ENCODE measurements around the gene PCSK9. TPM values are rescaled to one million over a fixed set of nuclear protein-coding genes. Genes with fewer than 3 reads are reported as not detected.

PCSK9 gene
- total RNA-seq, 1 experiment from 2014 or later: 0.26 TPM

GRCh38 chr1:54996359-54996868 lies 42.9 kb upstream of the PCSK9 start:
- intact Hi-C loops (cut with micrococcal nuclease; ENCODE audit: unreplicated experiment): loop anchor here (1.0 kb wide), 2 partner anchors 46 to 51 kb away; no protein-coding TSS in a partner anchor
- Histone ChIP-seq H3K36me3 (ENCODE audit: control insufficient read depth, insufficient read depth, low read length) (no peaks in the 10 kb centered on the region), H3K9me3 (ENCODE audit: control insufficient read depth, insufficient read depth, low read depth, low read length) (no peaks in the 10 kb centered on the region), H3K27ac (ENCODE audit: low read length) (no peak overlapping the region), H3K4me3 (ENCODE audit: low read depth in 2 of 2, low read length in 2 of 2) (no peak overlapping the region), H3K4me1 (ENCODE audit: control insufficient read depth, insufficient read depth, low read length) (no peaks in the 10 kb centered on the region), H3K27me3 (ENCODE audit: control insufficient read depth, insufficient read depth, low read length) (no peaks in the 10 kb centered on the region)
- BruUV-seq (replicated peaks): no TSS peak
- TF ChIP-seq TCF7L2 (IDR thresholded peaks at IDR 0.05; ENCODE audit: low read depth, low read length): no peak
- TF ChIP-seq, protein P1, sequence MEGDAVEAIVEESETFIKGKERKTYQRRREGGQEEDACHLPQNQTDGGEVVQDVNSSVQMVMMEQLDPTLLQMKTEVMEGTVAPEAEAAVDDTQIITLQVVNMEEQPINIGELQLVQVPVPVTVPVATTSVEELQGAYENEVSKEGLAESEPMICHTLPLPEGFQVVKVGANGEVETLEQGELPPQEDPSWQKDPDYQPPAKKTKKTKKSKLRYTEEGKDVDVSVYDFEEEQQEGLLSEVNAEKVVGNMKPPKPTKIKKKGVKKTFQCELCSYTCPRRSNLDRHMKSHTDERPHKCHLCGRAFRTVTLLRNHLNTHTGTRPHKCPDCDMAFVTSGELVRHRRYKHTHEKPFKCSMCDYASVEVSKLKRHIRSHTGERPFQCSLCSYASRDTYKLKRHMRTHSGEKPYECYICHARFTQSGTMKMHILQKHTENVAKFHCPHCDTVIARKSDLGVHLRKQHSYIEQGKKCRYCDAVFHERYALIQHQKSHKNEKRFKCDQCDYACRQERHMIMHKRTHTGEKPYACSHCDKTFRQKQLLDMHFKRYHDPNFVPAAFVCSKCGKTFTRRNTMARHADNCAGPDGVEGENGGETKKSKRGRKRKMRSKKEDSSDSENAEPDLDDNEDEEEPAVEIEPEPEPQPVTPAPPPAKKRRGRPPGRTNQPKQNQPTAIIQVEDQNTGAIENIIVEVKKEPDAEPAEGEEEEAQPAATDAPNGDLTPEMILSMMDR (IDR thresholded peaks at IDR 0.05): peak; percentile 92
- CTCF ChIA-PET: interaction anchor here (0.7 to 2.8 kb wide), 6 partner anchors 20 to 51 kb away, joined by 3 to 19 read pairs (median 8); no protein-coding TSS in a partner anchor
- in situ Hi-C loops (cut with HindIII; ENCODE audit: low pct_unique_long_range_greater_than_20kb, low sequenced_read_pairs): no loop called here
- POLR2A ChIA-PET: interaction anchor here (0.7 kb wide), 1 partner anchor 153 kb away, joined by 6 read pairs; no protein-coding TSS in a partner anchor
- DNase-seq (ENCODE audit: low read depth, low spot score): no peak
- ATAC-seq: peak; percentile 88

DNA sequence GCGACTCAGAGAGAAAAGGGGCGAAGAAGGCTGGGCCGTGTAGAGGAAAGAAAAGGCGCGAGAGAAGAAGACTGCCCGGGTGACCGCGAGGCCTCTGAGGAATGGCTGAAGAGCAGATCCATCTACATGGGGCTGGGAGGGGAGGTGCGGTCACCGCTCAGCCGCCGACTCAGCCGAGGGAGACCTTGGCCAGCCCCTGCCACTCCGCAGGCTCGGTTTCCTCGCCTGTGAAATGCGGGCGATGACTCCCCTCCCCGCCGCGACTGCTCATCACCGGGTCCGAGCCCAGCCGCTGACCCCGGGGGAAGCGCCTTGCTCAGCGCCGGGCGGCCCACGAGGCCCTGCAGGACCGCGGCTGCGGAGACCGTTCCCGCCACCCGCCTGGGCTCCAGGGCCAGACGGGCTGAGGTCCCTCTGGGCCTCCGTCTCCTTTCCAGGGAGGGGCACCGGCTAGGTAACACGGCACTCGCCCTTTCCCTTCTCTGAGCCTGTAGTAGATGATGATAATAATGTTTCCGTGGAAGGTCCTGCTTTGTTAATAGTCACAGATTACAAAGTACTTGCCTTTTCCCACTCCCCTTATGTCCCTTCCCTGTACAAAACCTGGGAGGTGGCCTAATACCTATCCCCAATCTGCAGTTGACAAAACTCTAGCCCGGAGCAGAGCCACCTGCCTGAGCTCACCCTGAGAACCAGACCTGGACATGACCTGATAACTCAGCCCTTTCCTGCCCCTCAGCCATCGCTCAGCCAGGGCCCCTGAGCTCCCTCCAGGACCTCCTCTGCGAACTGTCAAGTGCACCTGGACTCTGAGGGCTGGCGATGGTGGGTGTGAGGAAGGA lies 42.3 kb upstream of the PCSK9 start:
- no peaks in the 10 kb centered on the region for H3K9me3 ChIP-seq (ENCODE audit: control insufficient read depth, insufficient read depth, low read depth, low read length)
- H3K27me3 ChIP-seq (ENCODE audit: control insufficient read depth, insufficient read depth, low read length): no peaks in the 10 kb centered on the region
- no peaks in the 10 kb centered on the region for H3K36me3 ChIP-seq (ENCODE audit: control insufficient read depth, insufficient read depth, low read length)
- no peaks in the 10 kb centered on the region for H3K4me1 ChIP-seq (ENCODE audit: control insufficient read depth, insufficient read depth, low read length)
- intact Hi-C loops (cut with micrococcal nuclease; ENCODE audit: unreplicated experiment): loop anchor here (1.0 kb wide), 2 partner anchors 47 to 52 kb away; no protein-coding TSS in a partner anchor
- ChIA-PET POLR2A (interaction anchor here (0.7 kb wide), 1 partner anchor 152 kb away, joined by 6 read pairs; no protein-coding TSS in a partner anchor), CTCF (interaction anchor here (0.8 to 2.8 kb wide), 5 partner anchors 19 to 52 kb away, joined by 3 to 19 read pairs (median 9); no protein-coding TSS in a partner anchor)
- no TSS peak for BruUV-seq (replicated peaks)
- DNase-seq (ENCODE audit: low read depth, low spot score): no peak
- ATAC-seq: peak; percentile 70
- in situ Hi-C loops (cut with HindIII; ENCODE audit: low pct_unique_long_range_greater_than_20kb, low sequenced_read_pairs): no loop called here
- TF ChIP-seq, protein P2, sequence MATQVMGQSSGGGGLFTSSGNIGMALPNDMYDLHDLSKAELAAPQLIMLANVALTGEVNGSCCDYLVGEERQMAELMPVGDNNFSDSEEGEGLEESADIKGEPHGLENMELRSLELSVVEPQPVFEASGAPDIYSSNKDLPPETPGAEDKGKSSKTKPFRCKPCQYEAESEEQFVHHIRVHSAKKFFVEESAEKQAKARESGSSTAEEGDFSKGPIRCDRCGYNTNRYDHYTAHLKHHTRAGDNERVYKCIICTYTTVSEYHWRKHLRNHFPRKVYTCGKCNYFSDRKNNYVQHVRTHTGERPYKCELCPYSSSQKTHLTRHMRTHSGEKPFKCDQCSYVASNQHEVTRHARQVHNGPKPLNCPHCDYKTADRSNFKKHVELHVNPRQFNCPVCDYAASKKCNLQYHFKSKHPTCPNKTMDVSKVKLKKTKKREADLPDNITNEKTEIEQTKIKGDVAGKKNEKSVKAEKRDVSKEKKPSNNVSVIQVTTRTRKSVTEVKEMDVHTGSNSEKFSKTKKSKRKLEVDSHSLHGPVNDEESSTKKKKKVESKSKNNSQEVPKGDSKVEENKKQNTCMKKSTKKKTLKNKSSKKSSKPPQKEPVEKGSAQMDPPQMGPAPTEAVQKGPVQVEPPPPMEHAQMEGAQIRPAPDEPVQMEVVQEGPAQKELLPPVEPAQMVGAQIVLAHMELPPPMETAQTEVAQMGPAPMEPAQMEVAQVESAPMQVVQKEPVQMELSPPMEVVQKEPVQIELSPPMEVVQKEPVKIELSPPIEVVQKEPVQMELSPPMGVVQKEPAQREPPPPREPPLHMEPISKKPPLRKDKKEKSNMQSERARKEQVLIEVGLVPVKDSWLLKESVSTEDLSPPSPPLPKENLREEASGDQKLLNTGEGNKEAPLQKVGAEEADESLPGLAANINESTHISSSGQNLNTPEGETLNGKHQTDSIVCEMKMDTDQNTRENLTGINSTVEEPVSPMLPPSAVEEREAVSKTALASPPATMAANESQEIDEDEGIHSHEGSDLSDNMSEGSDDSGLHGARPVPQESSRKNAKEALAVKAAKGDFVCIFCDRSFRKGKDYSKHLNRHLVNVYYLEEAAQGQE (IDR thresholded peaks at IDR 0.05; ENCODE audit: insufficient read depth in 1 of 2, low read depth in 2 of 2, low read length in 1 of 2): no peak
- no peak for TF ChIP-seq POLR2AphosphoS5 (IDR thresholded peaks at IDR 0.05; ENCODE audit: low read depth, low read length)
- no peak for TF ChIP-seq SIN3A (IDR thresholded peaks at IDR 0.05; ENCODE audit: borderline replicate concordance, insufficient read depth, low read depth, low read length)
- TF ChIP-seq TCF7L2 (IDR thresholded peaks at IDR 0.05; ENCODE audit: low read depth, low read length): no peak
- H3K4me3 ChIP-seq (ENCODE audit: low read depth in 2 of 2, low read length in 2 of 2): no peak overlapping the region
- H3K27ac ChIP-seq (ENCODE audit: low read length): no peak overlapping the region

Data from Panc1 (cell line).